ENCODE measurements around the gene SPNS3.

- TF ChIP-seq KDM1A (IDR thresholded peaks at IDR 0.05; ENCODE audit: borderline replicate concordance, low read length) (no peak), HDAC6 (IDR thresholded peaks at IDR 0.05; ENCODE audit: low read depth, low read length) (no peak), SUZ12 (IDR thresholded peaks at IDR 0.05; ENCODE audit: low read length) (no peak), CTCF (IDR thresholded peaks at IDR 0.05; ENCODE audit: control extremely low read depth in 1 of 3, insufficient read depth in 1 of 3, low read depth in 1 of 3, low read length in 3 of 3) (no peak), POLR2AphosphoS5 (IDR thresholded peaks at IDR 0.05; ENCODE audit: low read depth, low read length) (no peak), JUND (IDR thresholded peaks at IDR 0.05; ENCODE audit: low read length) (no peak), EZH2 (IDR thresholded peaks at IDR 0.05; ENCODE audit: low read depth, low read length, severe bottlenecking) (no peak), POLR2A (IDR thresholded peaks at IDR 0.05; ENCODE audit: control extremely low read depth in 1 of 2, low read depth in 2 of 2, low read length in 2 of 2) (no peak), FOSL1 (IDR thresholded peaks at IDR 0.05; ENCODE audit: insufficient read depth, low read depth, low read length) (no peak), GABPA (IDR thresholded peaks at IDR 0.05; ENCODE audit: borderline replicate concordance, insufficient read depth, low read length) (no peak)
Measured at GRCh38 chr17:4436381-4436780, 2.6 kb downstream of the SPNS3 start.
